Neural progenitor cell (in vitro differentiated cells): ENCODE data around the gene TAP1. TPM values are rescaled to one million over a fixed set of nuclear protein-coding genes. Genes with fewer than 3 reads are reported as not detected.

Source experiments
- DNase-seq: peaks from one replicate; pipeline ENCODE4 v3.0.0-alpha.2; 2016; ENCODE audit warnings: low spot score
- H2AFZ ChIP-seq: fragments of 200-600 bp; sonication (generic); replicated peaks from 2 replicates; pipeline ENCODE4 v1.6.1; 2016; ENCODE audit warnings: antibody characterized with exemption
- H3F3A ChIP-seq: fragments of 200-600 bp; sonication (generic); 2 replicates; pipeline ENCODE4 v1.6.1; 2016; ENCODE audit warnings: antibody characterized with exemption, low read depth
- H3K27ac ChIP-seq: fragments of 200-600 bp; sonication (generic); 2 replicates; pipeline ENCODE4 v1.5.1; 2016; ENCODE audit warnings: mild to moderate bottlenecking
- H3K27me3 ChIP-seq: fragments of 200-600 bp; sonication (generic); 2 replicates; pipeline ENCODE4 v1.6.1; 2016; ENCODE audit warnings: mild to moderate bottlenecking, moderate library complexity
- H3K36me3 ChIP-seq: fragments of 200-600 bp; sonication (generic); 2 replicates; pipeline ENCODE4 v1.5.1; 2016
- H3K4me1 ChIP-seq: fragments of 200-600 bp; sonication (generic); 2 replicates; pipeline ENCODE4 v1.6.1; 2016; ENCODE audit warnings: mixed run types
- H3K4me2 ChIP-seq: fragments of 200-600 bp; sonication (generic); 2 replicates; pipeline ENCODE4 v1.6.1; 2016
- H3K4me3 ChIP-seq: fragments of 200-600 bp; sonication (generic); 2 replicates; pipeline ENCODE4 v1.5.1; 2016
- H3K79me2 ChIP-seq: fragments of 200-600 bp; sonication (generic); 2 replicates; pipeline ENCODE4 v1.6.1; 2016; ENCODE audit warnings: low read depth
- H3K9ac ChIP-seq: fragments of 200-600 bp; sonication (generic); 2 replicates; pipeline ENCODE4 v1.6.1; 2016
- H3K9me3 ChIP-seq: fragments of 200-600 bp; sonication (generic); 2 replicates; pipeline ENCODE4 v1.5.1; 2016; ENCODE audit warnings: low read depth
- H4K20me1 ChIP-seq: fragments of 200-600 bp; sonication (generic); 2 replicates; pipeline ENCODE4 v1.6.1; 2016; ENCODE audit warnings: low read depth
- H3K27ac Mint-ChIP-seq: 3 replicates; pipeline ENCODE4 v1.8.0; 2021; ENCODE audit warnings: mixed read lengths
- H3K27me3 Mint-ChIP-seq: 2 replicates; pipeline ENCODE4 v1.8.0; 2022; ENCODE audit warnings: low read depth, mild to moderate bottlenecking, inconsistent platforms, moderate library complexity, mixed read lengths; ENCODE audit not compliant: insufficient read depth
- H3K36me3 Mint-ChIP-seq: 3 replicates; pipeline ENCODE4 v1.8.0; 2021; ENCODE audit warnings: mixed read lengths
- H3K4me1 Mint-ChIP-seq: 3 replicates; pipeline ENCODE4 v1.8.0; 2021; ENCODE audit warnings: mixed read lengths
- H3K4me3 Mint-ChIP-seq: 3 replicates; pipeline ENCODE4 v1.8.0; 2021; ENCODE audit warnings: mild to moderate bottlenecking, moderate library complexity, mixed read lengths
- H3K9me3 Mint-ChIP-seq: 3 replicates; pipeline ENCODE4 v1.8.0; 2020; ENCODE audit warnings: mixed read lengths
- EZH2 ChIP-seq: fragments of 200-600 bp; sonication (generic); IDR thresholded peaks from 2 replicates; pipeline ENCODE4 v1.6.1; 2017; ENCODE audit warnings: antibody characterized with exemption, mild to moderate bottlenecking, moderate library complexity
- EZH2phosphoT487 ChIP-seq: fragments of 200-600 bp; sonication (generic); IDR thresholded peaks from 2 replicates; pipeline ENCODE4 v1.6.1; 2017; ENCODE audit warnings: antibody characterized with exemption
- total RNA-seq: library from RNA; depleted of rRNA; stranded (reverse); fragments of >200 nt; gene quantifications from 2 replicates; pipeline ENCODE4 v1.2.3, GENCODE V29; 2015; ENCODE audit warnings: low replicate concordance
- TF ChIP-seq, protein P1 (sequence below): fragments of 200-600 bp; sonication (generic); IDR thresholded peaks from 2 replicates; pipeline ENCODE4 v1.5.1; 2017; ENCODE audit warnings: antibody characterized with exemption, mild to moderate bottlenecking

Gene TAP1
- total RNA-seq, 1 donor from 2014 or later, result 6.5 TPM

GRCh38 chr6:32827025-32827424 lies 26.5 kb downstream of the TAP1 start:
- Mint-ChIP-seq H3K9me3 (no peaks in the 10 kb centered on the region), H3K4me3 (no peak overlapping the region), H3K27ac (no peak overlapping the region), H3K4me1 (no peaks in the 10 kb centered on the region), H3K27me3 (no peaks in the 10 kb centered on the region), H3K36me3 (no peaks in the 10 kb centered on the region)
- Histone ChIP-seq H2AFZ (no peak overlapping the region), H3K36me3 (no peaks in the 10 kb centered on the region), H3K9ac (no peak overlapping the region), H3F3A (no peaks in the 10 kb centered on the region), H4K20me1 (no peaks in the 10 kb centered on the region), H3K27me3 (no peaks in the 10 kb centered on the region), H3K27ac (no peak overlapping the region), H3K9me3 (no peaks in the 10 kb centered on the region), H3K4me1 (no peaks in the 10 kb centered on the region), H3K79me2 (no peaks in the 10 kb centered on the region), H3K4me3 (no peak overlapping the region), H3K4me2 (no peak overlapping the region)
- no peak for DNase-seq
- no peak for TF ChIP-seq EZH2phosphoT487
- no peak for TF ChIP-seq EZH2
- TF ChIP-seq, protein P1, sequence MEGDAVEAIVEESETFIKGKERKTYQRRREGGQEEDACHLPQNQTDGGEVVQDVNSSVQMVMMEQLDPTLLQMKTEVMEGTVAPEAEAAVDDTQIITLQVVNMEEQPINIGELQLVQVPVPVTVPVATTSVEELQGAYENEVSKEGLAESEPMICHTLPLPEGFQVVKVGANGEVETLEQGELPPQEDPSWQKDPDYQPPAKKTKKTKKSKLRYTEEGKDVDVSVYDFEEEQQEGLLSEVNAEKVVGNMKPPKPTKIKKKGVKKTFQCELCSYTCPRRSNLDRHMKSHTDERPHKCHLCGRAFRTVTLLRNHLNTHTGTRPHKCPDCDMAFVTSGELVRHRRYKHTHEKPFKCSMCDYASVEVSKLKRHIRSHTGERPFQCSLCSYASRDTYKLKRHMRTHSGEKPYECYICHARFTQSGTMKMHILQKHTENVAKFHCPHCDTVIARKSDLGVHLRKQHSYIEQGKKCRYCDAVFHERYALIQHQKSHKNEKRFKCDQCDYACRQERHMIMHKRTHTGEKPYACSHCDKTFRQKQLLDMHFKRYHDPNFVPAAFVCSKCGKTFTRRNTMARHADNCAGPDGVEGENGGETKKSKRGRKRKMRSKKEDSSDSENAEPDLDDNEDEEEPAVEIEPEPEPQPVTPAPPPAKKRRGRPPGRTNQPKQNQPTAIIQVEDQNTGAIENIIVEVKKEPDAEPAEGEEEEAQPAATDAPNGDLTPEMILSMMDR, result no peak

DNA sequence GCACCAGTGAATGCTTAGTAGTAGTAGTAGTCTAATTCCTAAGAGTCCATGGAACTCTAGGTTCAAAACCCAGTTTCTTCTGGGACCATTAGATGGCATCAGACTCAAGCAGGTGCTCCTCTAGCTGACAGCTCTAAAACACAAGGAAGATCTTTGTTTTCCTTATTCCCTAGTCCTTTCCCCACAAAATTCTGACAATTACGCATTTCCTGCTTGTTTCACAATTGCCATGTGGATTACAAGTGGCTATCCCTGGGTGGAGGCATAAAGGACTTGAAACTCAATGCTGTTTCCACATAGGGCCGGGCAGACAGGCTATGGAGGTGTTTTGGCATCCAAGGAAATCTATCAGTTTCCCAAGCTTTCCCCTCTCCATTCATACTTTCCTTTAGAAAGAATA lies 27.5 kb downstream of the TAP1 start:
- H4K20me1 ChIP-seq, result no peaks in the 10 kb centered on the region

DNA sequence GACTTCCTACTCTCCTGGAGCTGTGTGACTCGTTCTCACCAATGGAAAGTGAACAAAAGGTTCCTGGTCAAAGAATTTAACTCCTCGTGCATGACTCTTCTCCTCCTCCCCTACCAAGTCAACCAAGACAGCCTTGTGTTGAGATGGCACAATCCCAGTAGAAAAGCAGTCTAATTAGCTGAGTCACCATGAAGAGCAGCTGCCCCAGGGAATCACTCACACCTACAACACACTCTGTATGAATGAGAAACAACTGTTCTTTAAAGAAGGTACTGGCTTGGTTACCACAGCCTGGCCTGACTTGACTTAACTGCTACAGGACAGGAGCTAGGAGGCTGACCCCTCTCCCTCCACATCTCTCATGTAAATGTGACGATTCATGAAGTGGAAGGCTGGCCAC lies 33.8 kb downstream of the TAP1 start:
- Mint-ChIP-seq H3K27ac (no peak overlapping the region), H3K27me3 (no peaks in the 10 kb centered on the region), H3K9me3 (no peaks in the 10 kb centered on the region), H3K4me3 (no peak overlapping the region), H3K4me1 (no peaks in the 10 kb centered on the region), H3K36me3 (no peaks in the 10 kb centered on the region)
- Histone ChIP-seq H3F3A (no peaks in the 10 kb centered on the region), H4K20me1 (no peaks in the 10 kb centered on the region), H3K9ac (no peak overlapping the region), H3K4me2 (no peak overlapping the region), H3K36me3 (no peaks in the 10 kb centered on the region), H2AFZ (no peak overlapping the region), H3K79me2 (no peaks in the 10 kb centered on the region), H3K9me3 (no peaks in the 10 kb centered on the region), H3K27ac (no peak overlapping the region), H3K4me3 (no peak overlapping the region), H3K4me1 (no peaks in the 10 kb centered on the region), H3K27me3 (no peaks in the 10 kb centered on the region)
- DNase-seq, result no peak
- TF ChIP-seq EZH2phosphoT487, result no peak
- TF ChIP-seq EZH2, result no peak
- TF ChIP-seq, protein P1, result no peak

More for the DNA sequence above, 27.5 kb downstream of the TAP1 start:
- Histone ChIP-seq H3K27me3 (no peaks in the 10 kb centered on the region), H2AFZ (no peak overlapping the region), H3F3A (no peaks in the 10 kb centered on the region), H3K4me1 (no peaks in the 10 kb centered on the region), H3K9me3 (no peaks in the 10 kb centered on the region), H3K4me3 (no peak overlapping the region), H3K4me2 (no peak overlapping the region), H3K79me2 (no peaks in the 10 kb centered on the region), H3K9ac (no peak overlapping the region), H3K36me3 (no peaks in the 10 kb centered on the region), H3K27ac (no peak overlapping the region)
- DNase-seq, result peak; percentile 59
- H3K9me3 Mint-ChIP-seq, result no peaks in the 10 kb centered on the region
- H3K27me3 Mint-ChIP-seq, result no peaks in the 10 kb centered on the region
- no peak overlapping the region for H3K4me3 Mint-ChIP-seq
- H3K4me1 Mint-ChIP-seq, result no peaks in the 10 kb centered on the region
- no peak overlapping the region for H3K27ac Mint-ChIP-seq
- TF ChIP-seq EZH2phosphoT487 (no peak), EZH2 (no peak)
- TF ChIP-seq, protein P1, result peak; percentile 61
- H3K36me3 Mint-ChIP-seq, result no peaks in the 10 kb centered on the region
